GM18951 (cell line): ENCODE results near the gene VEGFC.

ENCODE experiments used
- POLR2A ChIP-seq: IDR thresholded peaks from 4 replicates; pipeline ENCODE4 v1.6.1; 2011; ENCODE audit warnings: mild to moderate bottlenecking; ENCODE audit not compliant: insufficient read length, insufficient read depth; ENCODE audit errors: extremely low read depth
- in situ Hi-C: fragments of 300-500 bp; cut with MboI; formaldehyde crosslinking; loops from one replicate; pipeline ENCODE4 v1.12.0; 2022; ENCODE audit warnings: low sequenced_read_pairs, mixed read lengths, inconsistent platforms; ENCODE audit not compliant: unreplicated experiment

VEGFC gene

DNA sequence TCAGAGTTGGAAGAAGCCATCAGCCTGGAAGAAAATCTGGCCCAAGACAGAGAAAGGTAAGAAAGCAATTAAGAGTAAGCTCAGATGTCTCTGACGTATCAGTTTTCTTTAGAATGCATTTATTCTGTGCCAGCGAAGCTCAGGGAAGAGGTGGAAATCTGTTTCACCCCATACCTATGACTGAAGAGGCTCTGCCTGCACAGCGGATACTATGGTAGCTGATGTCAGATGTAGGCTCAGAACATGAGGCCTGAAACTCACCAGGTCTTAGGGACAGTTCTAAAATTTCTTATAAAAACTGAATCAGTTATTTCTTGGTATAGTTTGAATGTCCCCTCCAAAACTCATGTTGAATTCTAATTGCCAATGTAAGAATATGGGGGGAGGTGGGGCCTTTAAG, 30.9 kb downstream of the VEGFC start:
- in situ Hi-C loops = no loop called here
- TF ChIP-seq POLR2A = no peak

DNA sequence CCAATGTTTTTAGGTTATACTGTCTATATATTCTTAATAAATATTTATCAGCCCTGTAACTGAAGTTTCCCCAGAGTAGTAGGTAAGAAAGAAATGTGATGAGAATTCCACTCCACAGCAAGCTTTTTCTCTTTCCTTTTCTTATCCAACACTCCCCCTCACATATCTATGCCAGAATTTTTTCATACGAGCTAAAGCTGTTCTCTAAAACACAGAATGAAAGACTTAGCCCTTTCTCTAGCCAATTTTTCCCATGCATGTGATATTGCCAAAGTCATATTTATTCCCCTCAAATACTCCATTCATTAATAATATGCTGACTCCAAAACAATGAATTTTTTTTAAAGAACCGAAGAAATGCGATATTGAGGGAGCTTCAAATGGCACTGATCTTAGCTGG, 32.3 kb downstream of the VEGFC start:
- in situ Hi-C loops = no loop called here
- no peak for TF ChIP-seq POLR2A

DNA sequence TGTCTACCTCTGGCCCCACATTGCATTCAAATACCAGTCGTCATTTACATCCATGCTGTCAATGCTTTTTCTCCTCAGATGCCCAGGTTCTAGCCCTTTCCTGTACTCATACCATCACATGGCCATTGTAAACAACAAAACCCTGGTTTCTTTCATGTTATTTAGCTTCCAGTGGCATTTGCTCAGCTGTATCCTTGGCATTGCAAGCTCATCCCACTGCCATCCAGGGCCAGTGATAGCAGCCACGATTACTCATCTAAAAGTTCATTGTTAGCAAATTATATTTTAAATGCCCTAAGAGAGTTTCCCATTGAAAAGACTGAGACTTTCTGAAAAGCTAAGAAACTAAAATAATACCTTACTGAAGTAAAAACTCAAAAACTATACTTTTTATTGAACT, 34.0 kb downstream of the VEGFC start:
- no peak for TF ChIP-seq POLR2A
- in situ Hi-C loops = no loop called here

DNA sequence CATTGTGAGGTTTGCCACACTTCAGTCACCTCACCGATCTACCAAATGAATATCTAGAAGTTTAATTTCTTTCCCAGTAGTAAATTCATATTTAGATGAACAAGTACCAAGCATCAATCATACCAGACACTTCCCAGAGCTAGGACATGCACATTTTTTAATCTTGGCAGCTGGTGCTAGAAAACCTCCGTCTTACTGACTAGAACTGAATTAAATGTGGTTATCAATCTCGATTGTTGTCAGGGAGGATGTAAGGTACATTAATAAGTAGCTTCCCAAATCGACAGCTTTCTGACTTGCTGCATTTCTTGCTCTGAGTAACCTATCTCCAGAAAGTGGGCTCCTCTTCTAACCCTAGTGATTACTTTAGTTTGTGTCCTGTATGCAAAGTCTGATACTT, 34.4 kb downstream of the VEGFC start:
- in situ Hi-C loops = no loop called here

DNA sequence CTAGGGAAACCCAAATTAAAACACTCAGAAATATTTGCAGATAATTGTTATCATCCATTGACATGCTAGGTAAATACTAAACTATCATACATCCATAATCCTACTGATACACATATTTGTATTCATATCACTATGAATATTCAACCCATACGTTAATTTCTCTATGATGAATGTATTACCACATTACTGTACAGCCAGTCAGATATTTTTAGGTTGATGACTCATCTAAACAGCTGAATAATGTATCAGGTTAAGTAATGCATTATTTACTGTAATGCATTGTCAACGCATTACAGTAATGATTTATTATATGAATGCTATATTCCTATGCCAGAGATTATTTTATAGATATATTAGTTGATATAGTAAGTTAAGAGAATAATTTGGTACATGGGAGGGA, 37.1 kb downstream of the VEGFC start:
- no peak for TF ChIP-seq POLR2A
- in situ Hi-C loops = no loop called here

More for the DNA sequence above, 34.4 kb downstream of the VEGFC start:
- TF ChIP-seq POLR2A = no peak

GRCh38 chr4:176755001-176755400, 37.7 kb downstream of the VEGFC start:
- TF ChIP-seq POLR2A = no peak
- in situ Hi-C loops = no loop called here

DNA sequence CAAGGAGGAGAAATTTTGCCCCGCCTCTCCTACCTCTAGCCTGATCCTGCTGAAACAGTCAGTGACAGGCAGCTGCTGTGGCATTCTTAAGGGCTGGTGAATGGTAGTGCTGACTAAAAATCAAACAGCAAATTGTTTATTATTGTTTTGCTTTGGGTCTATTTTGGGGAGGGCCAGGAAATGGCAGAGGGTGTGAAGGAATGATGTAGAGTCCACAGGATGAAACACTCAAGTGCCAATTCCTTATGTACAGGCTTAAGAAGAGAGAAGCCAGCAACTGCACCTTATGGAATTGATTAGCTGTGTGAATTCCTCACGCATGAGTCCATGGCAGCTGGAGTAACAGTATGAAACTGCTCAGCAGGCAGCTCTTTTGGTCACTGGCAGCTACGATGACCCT, 39.7 kb downstream of the VEGFC start:
- in situ Hi-C loops = no loop called here
- TF ChIP-seq POLR2A = no peak

GRCh38 chr4:176752191-176752749, 40.5 kb downstream of the VEGFC start:
- no peak for TF ChIP-seq POLR2A
- in situ Hi-C loops = no loop called here

- in situ Hi-C loops = no loop called here
- TF ChIP-seq POLR2A = no peak
Measured at GRCh38 chr4:176751061-176751460, 41.7 kb downstream of the VEGFC start.

GRCh38 chr4:176746846-176747245, 45.9 kb downstream of the VEGFC start:
- TF ChIP-seq POLR2A = no peak
- in situ Hi-C loops = no loop called here

DNA sequence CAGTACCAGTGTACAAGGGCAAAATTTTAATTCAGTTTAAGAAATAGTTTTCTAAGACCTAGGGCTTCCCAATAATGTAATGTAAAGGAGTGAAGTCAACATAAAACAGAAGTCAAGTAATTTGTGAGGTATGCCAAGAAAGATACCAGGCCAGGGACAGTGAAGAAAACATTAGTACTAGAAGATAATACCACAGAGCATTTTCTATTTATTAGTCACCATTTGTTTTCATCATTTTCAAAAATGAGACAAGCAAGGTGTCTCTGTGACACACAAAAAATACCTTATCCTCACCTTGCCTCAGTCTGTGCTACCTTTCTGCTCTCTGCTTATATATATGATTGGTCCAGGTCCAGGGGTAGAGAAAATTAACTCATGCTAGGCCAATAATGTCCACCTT, 46.8 kb downstream of the VEGFC start:
- in situ Hi-C loops = no loop called here
- TF ChIP-seq POLR2A = no peak

GRCh38 chr4:176744091-176744490, 48.6 kb downstream of the VEGFC start:
- no peak for TF ChIP-seq POLR2A
- in situ Hi-C loops = no loop called here

DNA sequence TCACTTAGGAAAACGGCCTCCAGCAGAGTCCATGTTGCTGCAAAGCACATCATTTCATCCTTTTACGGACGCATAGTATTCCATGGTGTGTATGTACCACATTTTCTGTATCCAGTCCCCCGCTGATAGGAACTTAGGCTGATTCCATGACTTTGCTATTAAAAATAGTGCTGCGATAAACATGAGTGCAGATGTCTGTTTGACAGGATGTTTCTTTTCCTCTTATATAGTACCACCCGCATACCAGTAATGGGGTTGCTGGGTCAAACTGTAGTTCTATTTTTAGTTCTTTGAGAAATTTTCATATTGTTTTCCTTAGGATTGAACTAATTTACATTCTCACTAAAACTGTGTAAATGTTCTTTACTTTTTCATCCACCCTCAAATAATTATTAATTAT, 50.5 kb downstream of the VEGFC start:
- TF ChIP-seq POLR2A = no peak
- in situ Hi-C loops = no loop called here

DNA sequence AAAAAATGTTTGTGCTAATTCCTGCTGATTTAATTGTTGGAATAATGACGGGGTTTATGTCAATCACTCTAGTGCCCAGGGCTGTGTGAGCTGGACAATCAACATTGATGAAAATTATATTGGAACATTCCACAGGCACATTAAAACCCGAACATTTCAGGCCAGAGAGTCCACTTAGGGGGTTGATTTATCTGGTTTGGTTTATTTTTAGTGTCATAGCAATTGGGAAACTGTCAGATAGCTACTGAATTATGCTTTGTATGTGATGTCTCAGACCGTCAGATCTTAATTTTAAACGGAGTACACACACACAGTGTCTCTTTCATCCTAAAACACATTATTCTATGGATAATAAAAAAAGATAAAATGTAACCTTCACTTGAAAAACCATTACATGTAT, 51.5 kb downstream of the VEGFC start:
- no peak for TF ChIP-seq POLR2A
- in situ Hi-C loops = no loop called here

- TF ChIP-seq POLR2A = no peak
- in situ Hi-C loops = no loop called here
Measured at GRCh38 chr4:176735300-176735699, 57.4 kb downstream of the VEGFC start.
